AG09319 (cell line): ENCODE results near the gene HADHA.

Experiments
- DNase-seq: peaks from one replicate; pipeline ENCODE4 v3.0.0-alpha.2; 2010; ENCODE audit warnings: low read depth; ENCODE audit errors: extremely low read depth
- CTCF ChIP-seq: IDR thresholded peaks from 2 replicates; pipeline ENCODE4 v1.5.1; 2011; ENCODE audit warnings: low read depth, mild to moderate bottlenecking, inconsistent platforms, low read length, moderate library complexity

HADHA gene

DNA sequence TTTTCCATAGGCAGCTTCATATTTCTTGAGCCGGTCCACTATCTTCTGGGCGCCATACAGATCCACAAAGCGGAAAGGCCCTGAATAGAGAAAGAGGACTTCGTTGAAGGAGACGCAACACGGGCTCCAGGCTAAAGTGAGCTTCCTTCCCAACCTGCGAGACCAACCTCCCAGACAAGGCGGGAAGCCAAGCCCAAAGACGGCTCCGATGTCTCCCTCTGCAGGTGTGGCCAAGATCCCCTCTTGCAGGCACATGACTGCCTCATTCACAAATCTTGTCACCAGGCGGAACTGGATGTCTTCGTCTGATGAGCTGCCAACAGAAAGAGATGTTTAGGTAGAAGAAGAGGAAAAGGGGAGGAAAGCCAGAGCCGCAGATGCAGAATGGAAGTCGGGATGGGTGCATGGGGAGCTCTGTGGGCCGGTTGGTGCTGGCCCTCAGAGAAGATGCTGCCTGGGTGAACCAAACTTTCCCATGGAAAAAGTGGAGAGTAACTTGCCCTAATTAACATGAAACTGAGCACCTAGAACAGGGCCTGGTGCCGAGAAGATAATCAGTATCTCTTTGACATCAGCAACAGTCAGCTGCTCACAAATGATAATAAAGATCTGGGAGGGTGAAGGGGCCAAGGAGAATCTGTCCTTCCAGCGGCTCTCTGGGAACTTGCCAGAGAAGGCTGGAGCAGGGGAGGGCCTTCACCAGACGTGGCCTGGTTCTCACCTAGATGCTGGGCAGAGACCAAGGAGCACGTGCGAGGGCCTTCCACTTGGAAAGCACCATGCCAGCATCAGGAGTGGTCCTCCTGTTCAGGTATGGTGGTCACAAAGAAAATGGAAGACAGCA lies 52.9 kb downstream of the HADHA start:
- no peak for DNase-seq
- TF ChIP-seq CTCF = no peak

DNA sequence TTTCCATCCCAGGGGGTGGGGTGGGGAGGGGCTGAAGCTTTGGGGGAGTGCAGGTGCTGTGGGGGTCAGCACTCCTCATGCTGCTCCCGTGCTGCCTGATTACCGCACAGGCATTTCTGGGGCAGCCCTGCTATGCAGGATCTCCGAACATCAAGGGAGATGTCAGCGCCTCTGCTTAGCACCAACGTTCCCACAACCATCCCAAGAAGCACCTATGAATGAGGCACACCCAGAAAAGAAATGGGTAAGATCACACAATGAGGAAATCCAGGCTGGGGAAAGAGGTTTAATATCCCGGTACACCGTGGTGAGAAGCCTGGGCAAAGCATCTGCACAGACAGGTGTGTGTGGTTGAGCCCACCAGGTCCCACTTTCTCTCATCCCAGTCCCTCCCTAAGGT lies 54.1 kb downstream of the HADHA start:
- DNase-seq = no peak
- TF ChIP-seq CTCF = no peak

- no peak for TF ChIP-seq CTCF
- no peak for DNase-seq
Measured at GRCh38 chr2:26189751-26190150, 54.7 kb downstream of the HADHA start.

DNA sequence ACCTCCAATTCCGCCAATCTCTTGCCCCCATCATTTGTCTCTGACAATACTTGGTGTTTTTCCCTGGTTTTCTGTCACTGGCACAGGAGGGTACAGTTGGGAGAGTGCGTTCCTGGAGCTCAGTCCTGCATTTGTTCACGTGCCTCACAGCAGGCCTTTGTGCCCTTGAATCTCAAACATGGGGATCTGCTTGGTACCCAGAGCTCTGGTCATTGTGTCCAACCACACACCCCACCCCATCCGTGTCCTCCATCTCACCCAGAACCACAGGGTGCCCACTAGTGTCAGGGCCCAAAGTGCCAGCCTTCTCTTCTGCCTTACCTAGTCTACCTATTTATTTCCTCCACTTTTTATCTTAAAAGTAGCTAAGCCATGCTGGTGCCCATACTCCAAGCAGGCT lies 55.3 kb downstream of the HADHA start:
- no peak for DNase-seq
- TF ChIP-seq CTCF = no peak

DNA sequence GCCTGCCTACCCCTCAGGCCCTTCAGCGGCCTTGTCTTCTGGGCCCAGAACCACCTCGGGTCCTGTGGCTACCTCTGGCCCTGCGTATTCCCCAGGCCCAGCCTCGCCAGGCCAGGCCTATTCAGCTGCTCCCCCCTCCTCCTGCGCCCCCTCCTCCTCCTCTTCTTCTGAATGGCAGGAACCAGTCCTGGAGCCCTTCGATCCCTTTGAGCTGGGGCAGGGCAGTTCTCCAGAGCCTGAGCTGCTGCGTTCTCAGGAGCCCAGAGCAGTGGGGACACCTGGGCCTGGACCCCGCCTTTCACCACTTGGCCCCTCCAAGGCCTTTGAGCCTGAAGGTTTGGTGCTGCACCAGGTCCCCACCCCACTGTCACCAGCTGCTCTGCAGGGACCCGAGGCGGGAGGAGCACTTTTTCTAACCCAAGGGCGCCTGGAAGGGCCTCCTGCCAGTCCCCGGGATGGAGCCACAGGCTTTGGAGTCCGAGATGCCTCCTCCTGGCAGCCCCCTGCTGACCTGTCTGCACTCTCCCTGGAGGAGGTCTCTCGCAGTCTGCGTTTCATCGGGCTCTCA lies 56.8 kb downstream of the HADHA start:
- DNase-seq = no peak
- no peak for TF ChIP-seq CTCF

DNA sequence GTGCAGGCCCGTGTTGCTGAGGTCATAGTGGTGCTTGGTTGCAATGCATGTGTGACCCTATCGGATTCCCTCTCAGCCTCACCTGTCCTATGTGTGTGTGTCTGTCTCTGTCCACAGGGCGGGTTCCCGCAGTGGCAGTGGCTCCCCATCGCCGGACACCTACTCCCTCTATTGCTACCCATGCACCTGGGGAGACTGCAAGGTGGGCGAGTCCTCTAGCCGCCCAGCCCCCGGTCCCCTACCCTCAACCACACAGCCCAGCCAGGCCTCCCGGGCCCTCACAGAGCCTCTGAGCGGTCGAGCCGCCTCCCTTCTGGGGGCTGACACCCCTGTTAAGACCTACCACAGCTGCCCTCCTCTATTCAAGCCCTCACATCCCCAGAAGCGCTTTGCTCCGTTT lies 57.3 kb downstream of the HADHA start:
- no peak for DNase-seq
- no peak for TF ChIP-seq CTCF

- TF ChIP-seq CTCF = no peak
- no peak for DNase-seq
Measured at GRCh38 chr2:26185954-26186770, 58.3 kb downstream of the HADHA start.
